MM.1S (cell line): Measurements from ENCODE around the gene ZNF486.
"Not testable (repeated sequence)": the region's sequence is repeated elsewhere in the genome, so short reads cannot be mapped to it uniquely, and the experiment has no call there.

Experiments used
- CTCF ChIP-seq: fragments of 300-600 bp; sonication (generic); IDR thresholded peaks from 2 replicates; pipeline ENCODE4 v1.5.1; 2016; ENCODE audit warnings: antibody characterized with exemption, low read length, mixed read lengths
- EZH2 ChIP-seq: fragments of 300-600 bp; sonication (generic); optimal IDR thresholded peaks from 2 replicates; pipeline ENCODE3; 2017; ENCODE audit warnings: low read depth, mild to moderate bottlenecking, antibody characterized with exemption, low read length, mixed read lengths

DNA sequence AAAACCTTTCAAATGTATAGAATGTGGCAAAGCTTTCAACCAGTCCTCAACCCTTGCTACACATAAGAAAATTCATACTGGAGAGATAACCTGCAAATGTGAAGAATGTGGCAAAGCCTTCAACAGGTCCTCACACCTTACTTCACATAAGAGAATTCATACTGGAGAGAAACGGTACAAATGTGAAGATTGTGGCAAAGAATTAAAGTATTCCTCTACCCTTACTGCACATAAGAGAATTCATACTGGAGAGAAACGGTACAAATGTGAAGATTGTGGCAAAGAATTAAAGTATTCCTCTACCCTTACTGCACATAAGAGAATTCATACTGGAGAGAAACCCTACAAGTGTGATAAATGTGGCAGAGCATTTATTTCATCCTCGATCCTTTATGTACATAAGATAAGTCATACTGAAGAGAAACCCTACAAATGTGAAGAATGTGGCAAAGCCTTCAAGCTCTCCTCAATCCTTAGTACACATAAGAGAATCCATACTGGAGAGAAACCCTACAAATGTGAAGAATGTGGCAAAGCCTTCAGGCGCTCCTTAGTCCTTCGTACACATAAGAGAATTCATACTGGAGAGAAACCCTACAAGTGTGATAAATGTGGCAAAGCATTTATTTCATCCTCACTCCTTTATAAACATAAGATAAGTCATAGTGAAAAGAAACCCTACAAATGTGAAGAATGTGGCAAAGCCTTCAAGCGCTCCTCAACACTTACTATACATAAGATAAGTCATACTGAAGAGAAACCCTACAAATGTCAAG is 48.8 kb upstream of the ZNF486 start:
- TF ChIP-seq EZH2, CTCF: not testable (repeated sequence)
